H9 (cell line): ENCODE measurements around the gene GPR42. TPM values are rescaled to one million over a fixed set of nuclear protein-coding genes. Genes with fewer than 3 reads are reported as not detected.

Experiments used
- DNase-seq: peaks from one replicate; pipeline ENCODE4 v3.0.0-alpha.2; 2017
- H2AFZ ChIP-seq: one replicate; pipeline ENCODE4 v1.6.1; 2013; ENCODE audit warnings: mild to moderate bottlenecking, low read length, control low read depth, moderate library complexity
- H2AK5ac ChIP-seq: 2 replicates; pipeline ENCODE4 v1.6.1; 2013; ENCODE audit warnings: low read length, control low read depth, mixed read lengths; ENCODE audit not compliant: insufficient read length
- H2BK120ac ChIP-seq: one replicate; pipeline ENCODE4 v1.6.1; 2013; ENCODE audit warnings: low read depth, mild to moderate bottlenecking, low read length, control low read depth, inconsistent platforms; ENCODE audit not compliant: poor library complexity, severe bottlenecking
- H2BK12ac ChIP-seq: 2 replicates; pipeline ENCODE4 v1.6.1; 2013; ENCODE audit warnings: low read length, control low read depth, mixed read lengths, low read depth; ENCODE audit not compliant: insufficient read length
- H2BK15ac ChIP-seq: 2 replicates; pipeline ENCODE4 v1.6.1; 2013; ENCODE audit warnings: low read depth, low read length, control low read depth
- H2BK20ac ChIP-seq: one replicate; pipeline ENCODE4 v1.6.1; 2013; ENCODE audit warnings: low read depth, mild to moderate bottlenecking, low read length, control low read depth, inconsistent platforms; ENCODE audit not compliant: poor library complexity, severe bottlenecking
- H2BK5ac ChIP-seq: 2 replicates; pipeline ENCODE4 v1.6.1; 2013; ENCODE audit warnings: low read length, control low read depth, mixed read lengths; ENCODE audit not compliant: insufficient read length
- H3K14ac ChIP-seq: 2 replicates; pipeline ENCODE4 v1.6.1; 2013; ENCODE audit warnings: low read length, control low read depth; ENCODE audit not compliant: insufficient read depth
- H3K18ac ChIP-seq: 2 replicates; pipeline ENCODE4 v1.6.1; 2013; ENCODE audit warnings: low read depth, mild to moderate bottlenecking, mixed read lengths, low read length, control low read depth; ENCODE audit not compliant: insufficient read length
- H3K23ac ChIP-seq: 2 replicates; pipeline ENCODE4 v1.6.1; 2013; ENCODE audit warnings: low read length, control low read depth, mixed read lengths, low read depth; ENCODE audit not compliant: insufficient read length
- H3K23me2 ChIP-seq: 2 replicates; pipeline ENCODE4 v1.6.1; 2013; ENCODE audit warnings: low read depth, mild to moderate bottlenecking, mixed read lengths, low read length, control low read depth; ENCODE audit not compliant: insufficient read length, poor library complexity, severe bottlenecking
- H3K27ac ChIP-seq: 2 replicates; pipeline ENCODE4 v1.5.1; 2013; ENCODE audit warnings: low read length, control low read depth, mixed read lengths, low read depth; ENCODE audit not compliant: insufficient read length
- H3K27me3 ChIP-seq: 2 replicates; pipeline ENCODE4 v1.6.1; 2013; ENCODE audit warnings: low read length, control low read depth, inconsistent platforms; ENCODE audit not compliant: insufficient read depth
- H3K4ac ChIP-seq: 2 replicates; pipeline ENCODE4 v1.6.1; 2013; ENCODE audit warnings: low read depth, mild to moderate bottlenecking, control low read depth, inconsistent platforms, low read length, moderate library complexity
- H3K4me1 ChIP-seq: 2 replicates; pipeline ENCODE4 v1.6.1; 2013; ENCODE audit warnings: low read length, control low read depth, inconsistent platforms; ENCODE audit not compliant: insufficient read depth
- H3K4me2 ChIP-seq: 2 replicates; pipeline ENCODE4 v1.6.1; 2013; ENCODE audit warnings: low read length, control low read depth, mixed read lengths; ENCODE audit not compliant: insufficient read length, insufficient read depth
- H3K56ac ChIP-seq: 2 replicates; pipeline ENCODE4 v1.6.1; 2013; ENCODE audit warnings: low read depth, mild to moderate bottlenecking, mixed read lengths, low read length, control low read depth; ENCODE audit not compliant: insufficient read length
- H3K79me1 ChIP-seq: 2 replicates; pipeline ENCODE4 v1.6.1; 2013; ENCODE audit warnings: low read depth, mild to moderate bottlenecking, moderate library complexity, low read length, control low read depth, inconsistent platforms; ENCODE audit not compliant: insufficient read depth, poor library complexity, severe bottlenecking
- H3K79me2 ChIP-seq: 2 replicates; pipeline ENCODE4 v1.6.1; 2013; ENCODE audit warnings: low read length, control low read depth, inconsistent platforms; ENCODE audit not compliant: insufficient read depth
- H3K9ac ChIP-seq: 2 replicates; pipeline ENCODE4 v1.6.1; 2013; ENCODE audit warnings: low read length, control low read depth, mixed read lengths; ENCODE audit not compliant: insufficient read length; ENCODE audit errors: extremely low read depth
- H3K9me3 ChIP-seq: one replicate; pipeline ENCODE4 v1.6.1; 2013; ENCODE audit warnings: low read depth, low read length, inconsistent platforms; ENCODE audit not compliant: control insufficient read depth
- H3T11ph ChIP-seq: one replicate; pipeline ENCODE4 v1.6.1; 2013; ENCODE audit warnings: mild to moderate bottlenecking, low read length, control low read depth, inconsistent platforms
- H4K20me1 ChIP-seq: one replicate; pipeline ENCODE4 v1.6.1; 2013; ENCODE audit not compliant: control insufficient read depth, insufficient read length, insufficient read depth
- H4K5ac ChIP-seq: 2 replicates; pipeline ENCODE4 v1.6.1; 2013; ENCODE audit warnings: low read depth, mild to moderate bottlenecking, mixed read lengths, low read length, control low read depth; ENCODE audit not compliant: insufficient read length
- H4K8ac ChIP-seq: replicated peaks from 2 replicates; pipeline ENCODE4 v1.6.1; 2013; ENCODE audit warnings: low read length, control low read depth, mixed read lengths, low read depth; ENCODE audit not compliant: insufficient read length
- H4K91ac ChIP-seq: 2 replicates; pipeline ENCODE4 v1.6.1; 2013; ENCODE audit warnings: low read depth, mild to moderate bottlenecking, moderate library complexity, mixed read lengths, low read length, control low read depth; ENCODE audit not compliant: insufficient read length
- H3K27ac Mint-ChIP-seq, 3 experiments: 2 replicates in 2 of 3; 3 replicates in 1 of 3; pipeline ENCODE4 v1.8.0; 2020 to 2021; ENCODE audit warnings: mixed read lengths in 3 of 3, mild to moderate bottlenecking in 1 of 3, moderate library complexity in 1 of 3
- H3K27me3 Mint-ChIP-seq: 2 replicates; pipeline ENCODE4 v1.8.0; 2021; ENCODE audit warnings: low read depth, mild to moderate bottlenecking, moderate library complexity, mixed read lengths
- H3K36me3 Mint-ChIP-seq, 3 experiments: 2 replicates in 2 of 3; 3 replicates in 1 of 3; pipeline ENCODE4 v1.8.0; 2020 to 2021; ENCODE audit warnings: low read depth in 3 of 3, mixed read lengths in 3 of 3; ENCODE audit not compliant: insufficient read depth in 1 of 3
- H3K4me1 Mint-ChIP-seq, 2 experiments: 2 replicates each; pipeline ENCODE4 v1.8.0; 2020; ENCODE audit warnings: mixed read lengths in 2 of 2
- H3K4me3 Mint-ChIP-seq, 2 experiments: 2 replicates in 1 of 2; 3 replicates in 1 of 2; pipeline ENCODE4 v1.8.0; 2020 to 2021; ENCODE audit warnings: mild to moderate bottlenecking in 2 of 2, mixed read lengths in 2 of 2, moderate library complexity in 1 of 2
- H3K9me3 Mint-ChIP-seq, 2 experiments: 2 replicates in 1 of 2; 3 replicates in 1 of 2; pipeline ENCODE4 v1.8.0; 2020; ENCODE audit warnings: mild to moderate bottlenecking in 2 of 2, mixed read lengths in 2 of 2, moderate library complexity in 1 of 2
- WGBS: extraction: QIAGEN DNeasy Blood & Tissue Kit; methylation state at CpG from one replicate; pipeline ENCODE4 v1.1.7; 2013; ENCODE audit warnings: missing lambda C conversion rate, low lambda C conversion rate, mixed read lengths; ENCODE audit not compliant: insufficient read length; ENCODE audit errors: extremely low coverage; 5-methylcytosine and 5-hydroxymethylcytosine counted together
- total RNA-seq: library from RNA; stranded (reverse); gene quantifications from 2 replicates; pipeline ENCODE4 v1.2.1, GENCODE V29; 2021
- TF ChIP-seq, protein P1 (sequence below): fragments of 200-600 bp; sonication (generic); conservative IDR thresholded peaks from 3 replicates; pipeline ENCODE4 v1.8.0; 2021; ENCODE audit warnings: antibody characterized with exemption, mild to moderate bottlenecking

Gene GPR42
- total RNA-seq, 1 experiment from 2014 or later, result not detected

DNA sequence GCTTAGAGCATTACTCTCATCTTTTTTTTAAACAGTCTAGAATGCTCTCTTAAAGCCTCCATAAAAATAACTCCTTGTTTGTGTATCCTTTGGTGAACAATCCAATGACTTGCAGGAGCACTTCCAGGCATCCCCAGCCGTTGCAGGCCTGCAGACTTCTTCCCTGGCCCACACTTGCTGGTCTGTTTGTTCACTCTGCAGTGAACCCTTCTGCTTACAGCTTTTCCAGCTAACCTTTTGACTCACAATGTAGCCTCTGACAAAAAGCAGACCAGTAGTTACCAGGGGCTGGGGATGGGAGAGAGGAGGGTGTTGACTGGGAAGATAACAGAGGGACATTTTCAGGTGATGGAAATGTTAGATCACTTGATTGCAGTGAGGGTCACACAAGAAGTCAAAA, 9.1 kb downstream of the GPR42 start:
- no peaks in the 10 kb centered on the region for H3K79me2 ChIP-seq
- H2BK5ac ChIP-seq, result no peak overlapping the region
- H3K9ac ChIP-seq, result no peak overlapping the region
- no peak overlapping the region for H4K8ac ChIP-seq
- H3K56ac ChIP-seq, result no peak overlapping the region
- Mint-ChIP-seq H3K36me3 (peaks cover 2 to 5% (median 4%) of the 10 kb centered on the region in 3 experiments; a peak in 4 of 7 replicates), H3K27ac (peak overlapping the region in 1 of 3 experiments; percentile 80; a peak in 1 of 7 replicates), H3K27me3 (peaks cover 39% of the 10 kb centered on the region), H3K9me3 (peaks cover 32 to 39% of the 10 kb centered on the region in 2 experiments), H3K4me1 (peaks cover 23 to 24% of the 10 kb centered on the region in 2 experiments), H3K4me3 (no peak overlapping the region)
- no peak for DNase-seq
- no peak overlapping the region for H2AK5ac ChIP-seq
- H3K4ac ChIP-seq, result no peak overlapping the region
- no peak overlapping the region for H4K5ac ChIP-seq
- H3K23ac ChIP-seq, result no peak overlapping the region
- no peak overlapping the region for H2BK15ac ChIP-seq
- H2BK120ac ChIP-seq, result no peak overlapping the region
- peaks cover 15% of the 10 kb centered on the region for H3K9me3 ChIP-seq
- H4K20me1 ChIP-seq, result no peaks in the 10 kb centered on the region
- no CpG with 5 or more reads among the region's 1 CpG for WGBS
- H3K4me2 ChIP-seq, result no peak overlapping the region
- H2BK12ac ChIP-seq, result no peak overlapping the region
- no peaks in the 10 kb centered on the region for H3K27me3 ChIP-seq
- H3K23me2 ChIP-seq, result no peaks in the 10 kb centered on the region
- no peak overlapping the region for H3K14ac ChIP-seq
- H3K79me1 ChIP-seq, result no peaks in the 10 kb centered on the region
- H3K18ac ChIP-seq, result no peak overlapping the region
- no peak overlapping the region for H3K27ac ChIP-seq
- H2AFZ ChIP-seq, result no peak overlapping the region
- 0 out of 2 replicates have a peak, but pooled peaks cover 2% of the 10 kb centered on the region for H3K4me1 ChIP-seq
- TF ChIP-seq, protein P1, sequence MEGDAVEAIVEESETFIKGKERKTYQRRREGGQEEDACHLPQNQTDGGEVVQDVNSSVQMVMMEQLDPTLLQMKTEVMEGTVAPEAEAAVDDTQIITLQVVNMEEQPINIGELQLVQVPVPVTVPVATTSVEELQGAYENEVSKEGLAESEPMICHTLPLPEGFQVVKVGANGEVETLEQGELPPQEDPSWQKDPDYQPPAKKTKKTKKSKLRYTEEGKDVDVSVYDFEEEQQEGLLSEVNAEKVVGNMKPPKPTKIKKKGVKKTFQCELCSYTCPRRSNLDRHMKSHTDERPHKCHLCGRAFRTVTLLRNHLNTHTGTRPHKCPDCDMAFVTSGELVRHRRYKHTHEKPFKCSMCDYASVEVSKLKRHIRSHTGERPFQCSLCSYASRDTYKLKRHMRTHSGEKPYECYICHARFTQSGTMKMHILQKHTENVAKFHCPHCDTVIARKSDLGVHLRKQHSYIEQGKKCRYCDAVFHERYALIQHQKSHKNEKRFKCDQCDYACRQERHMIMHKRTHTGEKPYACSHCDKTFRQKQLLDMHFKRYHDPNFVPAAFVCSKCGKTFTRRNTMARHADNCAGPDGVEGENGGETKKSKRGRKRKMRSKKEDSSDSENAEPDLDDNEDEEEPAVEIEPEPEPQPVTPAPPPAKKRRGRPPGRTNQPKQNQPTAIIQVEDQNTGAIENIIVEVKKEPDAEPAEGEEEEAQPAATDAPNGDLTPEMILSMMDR, result no peak
- no peak overlapping the region for H3T11ph ChIP-seq
- H2BK20ac ChIP-seq, result no peak overlapping the region
- no peak overlapping the region for H4K91ac ChIP-seq
